GM23338 (cell line): ENCODE data around the gene LDLRAD3. TPM values are rescaled to one million over a fixed set of nuclear protein-coding genes. Genes with fewer than 3 reads are reported as not detected.

Experiments
- ATAC-seq: fragments of 200-7000 bp; cut with Tn5 transposase; 3 replicates; pipeline ENCODE4 v1.9.1; 2020
- DNase-seq: peaks from one replicate; pipeline ENCODE4 v3.0.0-alpha.2; 2015; ENCODE audit warnings: low spot score
- H2AFZ ChIP-seq: fragments of 200-600 bp; sonication (generic); 2 replicates; pipeline ENCODE4 v1.8.0; 2016; ENCODE audit warnings: antibody characterized with exemption, mild to moderate bottlenecking, moderate library complexity
- H3F3A ChIP-seq: fragments of 200-600 bp; sonication (generic); replicated peaks from 2 replicates; pipeline ENCODE4 v1.8.0; 2017; ENCODE audit warnings: antibody characterized with exemption, mixed run types, low read depth
- H3K27ac ChIP-seq: fragments of 200-600 bp; sonication (generic); 2 replicates; pipeline ENCODE4 v1.6.1; 2016; ENCODE audit warnings: low read depth
- H3K27me3 ChIP-seq: fragments of 200-600 bp; sonication (generic); 2 replicates; pipeline ENCODE4 v1.8.0; 2016; ENCODE audit warnings: mild to moderate bottlenecking, mixed run types, moderate library complexity; ENCODE audit not compliant: insufficient read depth
- H3K36me3 ChIP-seq: fragments of 200-600 bp; sonication (generic); 2 replicates; pipeline ENCODE4 v1.8.0; 2016; ENCODE audit warnings: mild to moderate bottlenecking; ENCODE audit not compliant: insufficient read depth
- H3K4me1 ChIP-seq: fragments of 200-600 bp; sonication (generic); 2 replicates; pipeline ENCODE4 v1.8.0; 2016; ENCODE audit warnings: mild to moderate bottlenecking, moderate library complexity; ENCODE audit not compliant: insufficient read depth
- H3K4me2 ChIP-seq: fragments of 200-600 bp; sonication (generic); 2 replicates; pipeline ENCODE4 v1.7.1; 2017; ENCODE audit warnings: mixed run types
- H3K4me3 ChIP-seq: fragments of 200-600 bp; sonication (generic); 2 replicates; pipeline ENCODE4 v1.6.1; 2016; ENCODE audit warnings: mixed run types
- H3K79me2 ChIP-seq: fragments of 200-600 bp; sonication (generic); replicated peaks from 2 replicates; pipeline ENCODE4 v1.8.0; 2017; ENCODE audit warnings: mild to moderate bottlenecking; ENCODE audit not compliant: insufficient read depth
- H3K9me2 ChIP-seq: fragments of 200-600 bp; sonication (generic); 2 replicates; pipeline ENCODE4 v1.8.0; 2017; ENCODE audit not compliant: insufficient read depth
- H4K20me1 ChIP-seq: fragments of 200-600 bp; sonication (generic); replicated peaks from 2 replicates; pipeline ENCODE4 v1.8.0; 2017; ENCODE audit warnings: mild to moderate bottlenecking; ENCODE audit not compliant: insufficient read depth
- H3K27ac Mint-ChIP-seq: 2 replicates; pipeline ENCODE4 v1.8.0; 2020; ENCODE audit warnings: inconsistent platforms, mild to moderate bottlenecking, moderate library complexity, mixed read lengths
- H3K27me3 Mint-ChIP-seq: 3 replicates; pipeline ENCODE4 v1.8.0; 2022; ENCODE audit warnings: low read depth, mild to moderate bottlenecking, moderate library complexity, mixed read lengths, inconsistent platforms; ENCODE audit not compliant: insufficient read depth, poor library complexity
- H3K36me3 Mint-ChIP-seq: 3 replicates; pipeline ENCODE4 v1.8.0; 2021; ENCODE audit warnings: low read depth, mild to moderate bottlenecking, inconsistent platforms, moderate library complexity, mixed read lengths
- H3K4me1 Mint-ChIP-seq: 3 replicates; pipeline ENCODE4 v1.8.0; 2020; ENCODE audit warnings: mild to moderate bottlenecking, inconsistent platforms, mixed read lengths
- H3K4me3 Mint-ChIP-seq: 3 replicates; pipeline ENCODE4 v1.8.0; 2021; ENCODE audit warnings: moderate library complexity, mild to moderate bottlenecking, inconsistent platforms, mixed read lengths
- H3K9me3 Mint-ChIP-seq: 3 replicates; pipeline ENCODE4 v1.8.0; 2020; ENCODE audit warnings: moderate library complexity, mild to moderate bottlenecking, inconsistent platforms, mixed read lengths
- CREB1 ChIP-seq: fragments of 250-450 bp; sonication (Bioruptor Pico); IDR thresholded peaks from 2 replicates; pipeline ENCODE4 v1.5.0; 2020; ENCODE audit warnings: low read depth, mild to moderate bottlenecking, moderate library complexity
- EZH2 ChIP-seq: fragments of 200-600 bp; sonication (generic); IDR thresholded peaks from one replicate; pipeline ENCODE4 v1.8.0; 2017; ENCODE audit warnings: antibody characterized with exemption, mild to moderate bottlenecking, low read depth; ENCODE audit not compliant: unreplicated experiment
- JUNB ChIP-seq: IDR thresholded peaks from one replicate; pipeline ENCODE4 v1.6.1; 2016; ENCODE audit warnings: antibody characterized with exemption; ENCODE audit not compliant: unreplicated experiment
- POLR2AphosphoS5 ChIP-seq: IDR thresholded peaks from 2 replicates; pipeline ENCODE4 v1.6.1; 2016; ENCODE audit warnings: antibody characterized with exemption, low read depth
- STAT1 ChIP-seq: IDR thresholded peaks from one replicate; pipeline ENCODE4 v1.6.1; 2016; ENCODE audit warnings: antibody characterized with exemption; ENCODE audit not compliant: unreplicated experiment
- ZNF114 ChIP-seq: fragments of 250-450 bp; sonication (Bioruptor Pico); IDR thresholded peaks from 2 replicates; pipeline ENCODE4 v1.5.0; 2020; ENCODE audit warnings: mild to moderate bottlenecking, moderate library complexity
- ZNF331 ChIP-seq: fragments of 250-450 bp; sonication (Bioruptor Pico); IDR thresholded peaks from 2 replicates; pipeline ENCODE4 v1.5.0; 2020; ENCODE audit warnings: low read depth, mild to moderate bottlenecking, moderate library complexity
- ZNF462 ChIP-seq: fragments of 250-450 bp; sonication (Bioruptor Pico); IDR thresholded peaks from 2 replicates; pipeline ENCODE4 v1.5.0; 2020; ENCODE audit warnings: mild to moderate bottlenecking, moderate library complexity
- polyA plus RNA-seq: library from polyadenylated mRNA; unstranded; fragments of >200 nt; fragmentation: Nextera tagmentation; extraction: Ambion mirVana; gene quantifications from 2 replicates; pipeline ENCODE4 v1.2.1, GENCODE V29; 2016
- total RNA-seq: library from RNA; depleted of rRNA; stranded (reverse); fragments of >200 nt; shearing (Covaris generic); gene quantifications from 2 replicates; pipeline ENCODE4 v1.2.3, GENCODE V29; 2014

Gene LDLRAD3
- total and polyA plus RNA-seq, 2 experiments from 2014 or later = 8.5 to 19.4 TPM

DNA sequence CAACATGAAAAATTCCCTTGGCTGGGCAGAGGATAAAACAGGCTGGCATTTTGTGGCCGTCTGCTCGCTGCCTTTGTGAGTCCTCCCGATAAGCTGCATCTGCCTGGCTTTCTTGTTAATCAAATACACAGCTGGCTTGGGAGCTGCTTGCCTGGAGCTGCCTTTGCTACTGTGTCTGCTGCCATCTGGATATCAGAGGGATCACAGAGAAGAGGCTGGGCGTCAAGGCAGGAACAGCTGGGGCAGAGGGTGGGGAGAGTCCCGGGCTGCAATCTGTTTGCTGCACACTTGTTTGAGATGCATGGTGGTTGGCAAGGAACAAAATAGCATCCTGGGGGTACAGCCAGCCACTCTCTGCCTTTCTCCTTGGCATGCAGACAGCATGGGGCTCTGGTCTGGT is 309.4 kb downstream of the LDLRAD3 start (continued):
- no peak for TF ChIP-seq ZNF462 (CRISPR knock-in tag)
- TF ChIP-seq JUNB = no peak
- no peak for TF ChIP-seq EZH2
- TF ChIP-seq ZNF331 (CRISPR knock-in tag) = no peak

DNA sequence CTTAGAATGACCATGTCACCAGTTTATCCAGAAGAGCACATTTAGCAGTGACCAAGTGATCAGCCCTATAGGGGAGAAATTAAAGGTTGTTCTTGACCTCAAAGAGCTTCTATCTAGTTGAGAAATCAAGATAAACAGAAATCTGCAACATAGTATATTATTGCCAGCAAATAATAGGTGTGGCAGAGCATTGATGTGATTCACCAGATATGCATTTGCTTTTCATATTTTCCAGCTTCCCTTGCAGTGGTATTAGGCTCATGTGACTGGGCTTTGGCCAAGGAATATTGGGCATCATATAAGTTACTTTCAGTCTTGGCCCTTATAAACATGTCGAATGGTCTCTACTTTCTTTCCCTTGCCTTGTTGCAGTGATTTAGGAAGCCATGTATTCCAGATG is 310.9 kb downstream of the LDLRAD3 start:
- Histone ChIP-seq H4K20me1 (no peaks in the 10 kb centered on the region), H3F3A (no peaks in the 10 kb centered on the region), H2AFZ (no peak overlapping the region), H3K4me3 (no peak overlapping the region), H3K79me2 (no peaks in the 10 kb centered on the region), H3K4me2 (no peak overlapping the region), H3K4me1 (no peaks in the 10 kb centered on the region), H3K9me2 (peaks cover 3% of the 10 kb centered on the region; the same call in 1 of the 2 replicates), H3K27ac (no peak overlapping the region), H3K36me3 (no peaks in the 10 kb centered on the region), H3K27me3 (no peaks in the 10 kb centered on the region)
- TF ChIP-seq ZNF331 (CRISPR knock-in tag) = no peak
- no peak for TF ChIP-seq EZH2
- TF ChIP-seq STAT1 = no peak
- no peak for TF ChIP-seq CREB1 (CRISPR knock-in tag)
- no peak for TF ChIP-seq POLR2AphosphoS5
- TF ChIP-seq ZNF114 (CRISPR knock-in tag) = no peak
- H3K9me3 Mint-ChIP-seq = no peaks in the 10 kb centered on the region; the same call in 2 of the 3 replicates
- peaks cover 8% of the 10 kb centered on the region for H3K27me3 Mint-ChIP-seq
- H3K27ac Mint-ChIP-seq = no peak overlapping the region
- peaks cover 3% of the 10 kb centered on the region; the same call in 1 of the 3 replicates for H3K36me3 Mint-ChIP-seq
- ATAC-seq = no peak
- H3K4me3 Mint-ChIP-seq = no peak overlapping the region
- DNase-seq = no peak
- peaks cover 5% of the 10 kb centered on the region; the same call in 2 of the 3 replicates for H3K4me1 Mint-ChIP-seq
